Esophagus (tissue), 2 donors: ENCODE data around the gene FAAP20. TPM values are rescaled to one million over a fixed set of nuclear protein-coding genes. Genes with fewer than 3 reads are reported as not detected.

Source experiments
- H3K27ac ChIP-seq, 2 donors: one replicate each; pipeline ENCODE4 v1.5.1; 2013; ENCODE audit warnings: low read depth in 2 of 2, mild to moderate bottlenecking in 2 of 2, inconsistent platforms in 1 of 2, low read length in 1 of 2, moderate library complexity in 1 of 2
- H3K27me3 ChIP-seq, 2 donors: one replicate each; pipeline ENCODE4 v1.6.1; 2013; ENCODE audit warnings: low read length in 2 of 2, control low read depth in 1 of 2, mild to moderate bottlenecking in 1 of 2; ENCODE audit not compliant: insufficient read depth in 2 of 2, control insufficient read depth in 1 of 2
- H3K36me3 ChIP-seq, 2 donors: one replicate each; pipeline ENCODE4 v1.6.1; 2013; ENCODE audit warnings: low read length in 1 of 2; ENCODE audit not compliant: control insufficient read depth in 2 of 2, insufficient read depth in 2 of 2
- H3K4me1 ChIP-seq, 2 donors: one replicate each; pipeline ENCODE4 v1.6.1; 2013; ENCODE audit warnings: low read length in 1 of 2; ENCODE audit not compliant: control insufficient read depth in 2 of 2, insufficient read depth in 2 of 2
- H3K4me3 ChIP-seq, 2 donors: one replicate each; pipeline ENCODE4 v1.5.1; 2013; ENCODE audit warnings: low read length in 2 of 2, mild to moderate bottlenecking in 2 of 2, low read depth in 1 of 2, moderate library complexity in 1 of 2
- H3K9me3 ChIP-seq, 2 donors: one replicate each; pipeline ENCODE4 v1.6.1; 2013; ENCODE audit warnings: mild to moderate bottlenecking in 2 of 2, low read depth in 1 of 2, low read length in 1 of 2, moderate library complexity in 1 of 2; ENCODE audit not compliant: control insufficient read depth in 2 of 2, insufficient read depth in 1 of 2
- WGBS, 2 donors: extraction: QIAGEN DNeasy Blood & Tissue Kit; methylation state at CpG; one replicate each; pipeline ENCODE4 v1.1.7; 2013; 5-methylcytosine and 5-hydroxymethylcytosine counted together
- polyA plus RNA-seq, 2 donors: library from polyadenylated mRNA; stranded (reverse); fragments of 200-250 nt; gene quantifications; one replicate each; pipeline ENCODE4 v1.2.3, GENCODE V29; 2013
- donor health status: healthy with polysubstance abuse.
- donor health status: Bipolar disorder and iron deficiency.

Gene FAAP20
- polyA plus RNA-seq, 2 donors: 32.9 to 44.8 TPM

DNA sequence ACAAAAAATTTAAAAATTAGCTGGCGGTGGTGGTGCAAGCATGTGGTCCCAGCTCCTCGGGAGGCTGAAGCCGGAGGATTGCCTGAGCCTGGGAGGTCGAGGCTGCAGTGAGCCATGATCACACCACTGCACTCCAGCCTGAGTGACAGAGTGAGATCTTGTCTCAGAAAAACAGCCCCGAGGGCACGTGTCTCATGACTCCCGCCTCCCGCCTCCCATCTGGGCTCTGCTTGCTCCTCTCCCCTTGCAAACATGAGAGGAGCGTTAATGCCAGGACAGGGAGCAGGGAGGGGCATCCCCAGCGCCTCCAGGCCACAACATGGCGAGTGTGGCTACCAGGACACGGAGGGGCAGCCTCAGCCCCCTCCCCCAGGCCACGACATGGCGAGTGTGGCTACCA, 28.3 kb downstream of the FAAP20 start:
- Histone ChIP-seq H3K9me3 (no peaks in the 10 kb centered on the region), H3K4me1 (peaks cover 0 to 3% of the 10 kb centered on the region in 2 donors), H3K27me3 (no peaks in the 10 kb centered on the region), H3K4me3 (no peak overlapping the region), H3K36me3 (peaks cover 0 to 13% of the 10 kb centered on the region in 2 donors), H3K27ac (no peak overlapping the region)
- WGBS, 2 donors: 82 to 83% methylated on average over 14 of the region's 14 CpGs

DNA sequence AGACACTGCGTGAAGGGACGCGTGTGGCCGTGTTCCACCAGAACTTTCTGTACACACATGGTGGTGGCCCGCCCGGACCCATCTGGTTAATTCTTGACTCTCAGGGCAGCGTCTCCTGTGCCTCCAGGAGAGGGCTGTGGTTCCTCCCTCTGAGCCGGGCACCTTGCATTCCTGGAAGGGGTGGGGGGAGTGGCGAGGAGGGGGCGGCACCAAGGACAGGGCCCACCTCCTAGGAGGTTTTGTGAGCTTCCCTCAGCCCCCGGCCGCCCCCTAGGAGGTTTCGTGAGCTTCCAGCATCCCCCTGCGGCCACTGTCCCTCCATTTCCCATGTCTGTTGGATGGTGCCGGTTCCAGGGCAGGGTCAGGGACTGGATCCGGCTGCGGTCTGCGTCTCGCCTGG, 28.9 kb downstream of the FAAP20 start:
- Histone ChIP-seq H3K27me3 (no peaks in the 10 kb centered on the region), H3K27ac (no peak overlapping the region), H3K4me3 (no peak overlapping the region), H3K9me3 (no peaks in the 10 kb centered on the region), H3K36me3 (peaks cover 0 to 13% of the 10 kb centered on the region in 2 donors), H3K4me1 (peaks cover 0 to 2% of the 10 kb centered on the region in 2 donors)
- WGBS, 2 donors: 86 to 94% methylated on average over 19 of the region's 19 CpGs

DNA sequence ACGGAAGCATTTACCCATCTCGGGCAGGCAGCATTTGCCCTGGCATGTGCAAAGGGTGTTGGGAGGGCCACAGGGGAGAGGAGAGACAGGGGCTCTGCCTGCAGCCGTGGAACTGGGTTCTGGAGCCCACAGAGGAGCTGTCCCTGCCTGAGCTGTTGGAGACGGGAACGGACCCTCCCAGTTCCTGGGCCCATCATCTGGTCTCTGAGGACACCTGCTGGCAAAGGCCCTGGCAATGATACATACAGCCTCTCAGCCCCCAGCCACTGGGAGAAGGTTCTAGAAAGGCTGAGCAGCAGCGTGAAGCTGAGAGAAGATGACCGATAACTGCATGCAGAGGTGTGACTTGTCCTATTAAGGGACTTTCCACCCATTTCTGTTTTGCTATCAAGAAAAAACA, 31.4 kb downstream of the FAAP20 start:
- H3K4me1 ChIP-seq: no peaks in the 10 kb centered on the region
- no peak overlapping the region for H3K27ac ChIP-seq
- no peaks in the 10 kb centered on the region for H3K27me3 ChIP-seq
- peaks cover 2 to 14% of the 10 kb centered on the region in 2 donors for H3K36me3 ChIP-seq
- H3K9me3 ChIP-seq: no peaks in the 10 kb centered on the region
- WGBS, 2 donors: 84 to 87% methylated on average over 7 of the region's 7 CpGs
- no peak overlapping the region for H3K4me3 ChIP-seq

DNA sequence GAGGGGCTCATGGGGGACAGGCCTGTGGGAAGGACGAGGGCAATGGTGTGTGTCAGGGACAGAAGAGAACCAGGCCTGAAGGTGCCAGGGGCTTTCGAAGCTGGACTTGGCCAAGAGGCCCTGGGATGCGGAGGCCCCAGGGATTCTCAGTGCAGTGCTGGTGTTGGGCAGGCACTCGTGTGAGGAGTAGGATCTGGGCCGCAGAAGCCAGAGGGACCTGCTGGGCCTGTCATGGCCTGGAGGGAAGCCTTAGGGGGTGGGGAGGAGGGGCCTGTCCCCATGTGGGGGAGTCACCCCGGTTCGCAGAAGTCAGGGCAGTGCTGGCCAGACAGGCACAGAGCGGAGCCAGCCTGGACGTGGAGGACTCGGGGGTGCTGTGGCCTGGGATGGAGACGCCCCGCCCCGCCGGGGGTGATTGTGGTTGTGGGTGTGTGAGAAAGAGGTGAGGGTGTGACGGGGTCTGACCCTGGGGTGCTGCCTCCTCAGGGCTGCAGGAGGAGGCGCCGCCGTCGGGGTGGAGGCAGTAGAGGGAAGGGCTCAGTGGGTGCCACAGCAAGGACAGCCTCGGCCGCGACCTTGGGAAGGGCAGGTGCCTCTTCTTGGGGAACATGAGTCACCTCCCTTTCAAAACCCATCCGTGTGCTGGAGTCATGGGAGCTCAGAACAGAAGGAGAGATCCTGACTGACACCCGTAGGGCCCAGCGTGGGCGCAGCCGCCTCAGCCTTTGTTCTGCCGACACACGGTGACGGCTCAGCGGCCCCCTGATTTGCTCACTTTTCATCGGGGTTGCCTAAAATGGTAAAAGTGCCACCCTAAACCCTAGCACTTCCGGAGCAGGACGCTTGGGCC, 33.9 kb downstream of the FAAP20 start:
- Histone ChIP-seq H3K4me3 (no peak overlapping the region), H3K36me3 (peaks cover 2 to 16% of the 10 kb centered on the region in 2 donors), H3K27me3 (no peaks in the 10 kb centered on the region), H3K27ac (no peak overlapping the region), H3K4me1 (no peaks in the 10 kb centered on the region), H3K9me3 (no peaks in the 10 kb centered on the region)
- WGBS, 2 donors: 91% methylated on average over 34 of the region's 34 CpGs

DNA sequence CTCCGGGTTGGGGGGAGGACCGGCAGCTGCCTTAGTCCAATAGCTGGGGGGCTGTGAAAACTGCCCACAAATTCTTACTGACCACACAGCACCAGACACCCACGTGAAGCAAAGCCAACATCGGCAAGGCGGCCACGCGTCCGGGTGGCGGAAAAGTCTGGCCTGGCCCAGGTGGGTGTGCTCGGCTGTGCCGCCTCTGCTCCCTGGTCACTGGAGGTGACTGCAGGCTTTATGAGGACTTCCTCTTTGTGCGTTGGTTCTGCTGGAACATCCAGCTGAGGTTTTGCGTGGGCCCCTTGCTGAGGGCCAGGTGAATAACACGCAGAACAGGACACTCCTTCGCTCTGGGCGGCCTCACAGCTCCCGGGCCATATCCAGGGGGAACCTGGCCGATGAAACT, 35.4 kb downstream of the FAAP20 start:
- 92 to 93% methylated on average over 18 of the region's 18 CpGs for WGBS, 2 donors
- peaks cover 2 to 13% of the 10 kb centered on the region in 2 donors for H3K36me3 ChIP-seq

DNA sequence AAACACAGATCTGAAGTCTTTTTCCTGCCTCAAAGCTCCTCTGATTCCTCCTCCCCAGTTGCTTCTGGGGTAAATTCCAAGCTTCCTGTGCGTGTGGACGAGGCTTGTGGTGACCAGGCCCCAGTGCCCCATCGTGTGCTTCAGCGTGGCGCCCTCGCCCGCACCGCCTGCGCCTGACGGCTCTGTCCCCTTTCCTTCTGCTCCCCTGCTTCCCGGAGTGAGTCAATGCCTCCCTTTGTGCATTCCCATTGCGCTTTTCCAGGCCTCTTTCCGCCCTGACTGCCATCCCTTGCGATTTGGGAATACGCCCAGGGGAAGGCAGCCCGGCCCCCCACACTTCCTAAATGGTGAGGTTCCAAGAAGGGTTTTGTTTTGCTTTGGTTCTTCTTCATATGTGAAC, 36.3 kb downstream of the FAAP20 start:
- Histone ChIP-seq H3K9me3 (no peaks in the 10 kb centered on the region), H3K27me3 (no peaks in the 10 kb centered on the region), H3K4me3 (no peak overlapping the region), H3K27ac (no peak overlapping the region), H3K4me1 (peaks cover 0 to 2% of the 10 kb centered on the region in 2 donors), H3K36me3 (peaks cover 2 to 15% of the 10 kb centered on the region in 2 donors)
- 91 to 93% methylated on average over 16 of the region's 16 CpGs for WGBS, 2 donors

More for the DNA sequence above, 35.4 kb downstream of the FAAP20 start:
- no peaks in the 10 kb centered on the region for H3K4me1 ChIP-seq
- no peak overlapping the region for H3K4me3 ChIP-seq
- H3K27ac ChIP-seq: no peak overlapping the region
- no peaks in the 10 kb centered on the region for H3K27me3 ChIP-seq
- no peaks in the 10 kb centered on the region for H3K9me3 ChIP-seq

DNA sequence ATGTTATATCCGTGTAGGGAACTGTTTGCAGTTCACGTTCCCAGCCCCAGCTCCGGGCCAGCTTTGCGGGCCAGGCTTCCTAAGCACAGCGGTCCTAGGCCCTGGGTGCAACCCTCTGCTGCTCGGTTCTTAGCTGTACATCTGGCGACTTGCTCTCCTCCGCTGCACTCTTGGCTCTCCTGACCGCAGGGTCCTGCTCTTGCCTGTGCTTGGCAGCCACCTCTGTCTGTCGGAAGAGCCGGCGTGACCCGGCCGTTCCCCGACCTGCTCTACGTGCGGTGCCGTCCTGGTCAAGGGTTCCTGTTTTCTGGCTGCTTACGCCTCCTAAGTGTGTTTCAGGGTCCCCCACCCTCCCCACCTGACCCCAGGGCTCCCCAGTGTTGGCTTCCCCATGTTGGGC, 36.7 kb downstream of the FAAP20 start:
- Histone ChIP-seq H3K4me1 (peaks cover 0 to 5% of the 10 kb centered on the region in 2 donors), H3K4me3 (no peak overlapping the region), H3K36me3 (peaks cover 2 to 11% of the 10 kb centered on the region in 2 donors), H3K27ac (no peak overlapping the region), H3K9me3 (no peaks in the 10 kb centered on the region), H3K27me3 (no peaks in the 10 kb centered on the region)
- WGBS, 2 donors: 89 to 93% methylated on average over 19 of the region's 19 CpGs

DNA sequence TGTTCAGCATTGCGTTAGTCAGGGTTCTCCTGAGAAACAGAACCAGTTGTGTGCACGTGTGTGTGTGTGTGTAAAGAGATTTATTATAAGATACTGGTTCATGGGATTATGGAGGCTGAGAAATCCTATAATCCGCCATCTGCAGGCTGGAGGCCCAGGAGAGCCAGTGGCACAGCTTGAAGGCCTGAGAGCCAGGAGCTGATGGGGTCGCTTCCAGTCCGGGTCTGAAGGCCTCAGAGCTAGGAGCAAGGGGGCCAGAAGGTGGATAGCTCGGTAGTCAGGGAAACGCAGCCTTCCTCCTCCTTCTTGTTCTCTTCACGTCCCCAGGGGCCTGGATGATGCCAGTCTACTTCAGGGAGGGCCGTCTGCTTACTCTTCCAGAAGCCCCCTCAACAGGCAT, 37.7 kb downstream of the FAAP20 start:
- peaks cover 2 to 14% of the 10 kb centered on the region in 2 donors for H3K36me3 ChIP-seq
- no peaks in the 10 kb centered on the region for H3K27me3 ChIP-seq
- H3K4me3 ChIP-seq: no peak overlapping the region
- WGBS, 2 donors: 85 to 89% methylated on average over 8 to 9 of the region's 9 CpGs
- no peaks in the 10 kb centered on the region for H3K9me3 ChIP-seq
- no peak overlapping the region for H3K27ac ChIP-seq
- peaks cover 3 to 10% of the 10 kb centered on the region in 2 donors for H3K4me1 ChIP-seq

DNA sequence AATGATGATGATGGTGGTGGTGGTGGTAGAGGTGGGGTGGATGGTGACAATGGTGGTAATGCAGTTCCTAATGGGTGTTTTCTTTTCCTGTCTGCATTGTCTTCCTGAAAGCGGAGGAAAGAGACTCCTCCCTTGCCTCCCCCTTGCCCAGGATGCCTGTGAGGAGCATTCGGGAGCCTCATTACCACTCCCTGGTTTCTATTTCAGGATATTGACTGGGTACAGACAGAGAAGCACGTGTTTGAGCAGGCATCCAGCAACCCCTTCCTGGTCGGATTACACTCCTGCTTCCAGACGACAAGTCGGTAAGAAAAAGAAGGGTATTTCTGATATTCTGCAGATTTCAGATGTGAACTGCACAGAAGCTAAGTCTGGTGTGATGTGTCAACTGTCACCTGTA, 38.8 kb downstream of the FAAP20 start:
- Histone ChIP-seq H3K36me3 (peaks cover 2 to 16% of the 10 kb centered on the region in 2 donors), H3K4me3 (no peak overlapping the region), H3K27ac (no peak overlapping the region), H3K27me3 (no peaks in the 10 kb centered on the region), H3K9me3 (no peaks in the 10 kb centered on the region), H3K4me1 (peaks cover 3 to 10% of the 10 kb centered on the region in 2 donors)
- 89 to 94% methylated on average over 6 of the region's 6 CpGs for WGBS, 2 donors

DNA sequence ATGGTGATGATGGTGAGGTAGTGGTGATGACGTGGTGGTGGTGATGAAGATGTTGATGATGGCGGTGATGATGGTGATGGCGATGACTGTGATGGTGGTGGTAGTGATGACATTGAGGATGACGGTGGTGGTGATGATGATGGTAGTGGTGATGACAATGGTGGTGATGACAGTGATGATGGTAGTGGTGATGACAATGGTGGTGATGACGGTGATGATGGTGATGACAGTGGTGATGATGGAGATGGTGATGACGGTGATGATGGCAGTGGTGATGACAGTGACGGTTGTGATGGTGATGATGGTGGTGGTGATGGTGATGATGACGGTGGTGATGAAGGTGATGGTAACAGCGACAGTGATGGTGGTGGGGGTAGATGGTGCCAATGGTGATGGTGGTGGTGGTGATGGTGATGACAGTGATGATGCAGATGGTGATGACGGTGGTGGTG, 39.4 kb downstream of the FAAP20 start:
- Histone ChIP-seq H3K27me3 (no peaks in the 10 kb centered on the region), H3K27ac (no peak overlapping the region), H3K36me3 (peaks cover 2 to 14% of the 10 kb centered on the region in 2 donors), H3K4me1 (peaks cover 3 to 10% of the 10 kb centered on the region in 2 donors), H3K9me3 (no peaks in the 10 kb centered on the region), H3K4me3 (no peak overlapping the region)
- 98 to 99% methylated on average over 10 of the region's 10 CpGs for whole genome bisulfite sequencing, 2 donors
